Vagina (tissue), 2 donors: ENCODE measurements around the gene PRELID1. TPM values are rescaled to one million over a fixed set of nuclear protein-coding genes. Genes with fewer than 3 reads are reported as not detected.

ENCODE experiments used
- DNase-seq, 2 donors: peaks; one replicate each; pipeline ENCODE4 v3.0.0-alpha.2; 2017; ENCODE audit errors: extremely low spot score in 2 of 2
- H3K27ac ChIP-seq: fragments of 200-600 bp; sonication (generic); one replicate; pipeline ENCODE4 v1.5.1; 2019
- H3K27me3 ChIP-seq: fragments of 200-600 bp; sonication (generic); one replicate; pipeline ENCODE4 v1.5.1; 2019
- H3K36me3 ChIP-seq, 2 donors: fragments of 200-600 bp; sonication (generic); one replicate each; pipeline ENCODE4 v1.5.1; 2017 to 2019
- H3K4me1 ChIP-seq: fragments of 200-600 bp; sonication (generic); one replicate; pipeline ENCODE4 v1.5.1; 2019
- H3K4me3 ChIP-seq, 2 donors: fragments of 200-600 bp; sonication (generic); 1 replicate in 1 of 2; 2 replicates in 1 of 2; pipeline ENCODE4 v1.5.1; 2016 to 2019
- H3K9me3 ChIP-seq: fragments of 200-600 bp; sonication (generic); one replicate; pipeline ENCODE4 v1.5.1; 2019
- POLR2A ChIP-seq, 2 donors: fragments of 450-650 bp; IDR thresholded peaks; one replicate each; pipeline ENCODE4 v1.6.1; 2017; ENCODE audit warnings: antibody characterized with exemption in 2 of 2, mild to moderate bottlenecking in 2 of 2, moderate library complexity in 2 of 2
- POLR2AphosphoS5 ChIP-seq, 2 donors: sonication (generic); formaldehyde crosslinking; IDR thresholded peaks; one replicate each; pipeline ENCODE4 v1.9.0; 2017; ENCODE audit warnings: antibody characterized with exemption in 2 of 2, mild to moderate bottlenecking in 2 of 2, low read depth in 1 of 2; ENCODE audit not compliant: insufficient read depth in 1 of 2
- intact Hi-C: fragments of 100-400 bp; cut with DNase I; formaldehyde crosslinking; loops from one replicate; pipeline ENCODE4 v1.15.1; 2023
- total RNA-seq: library from RNA; depleted of rRNA; stranded (reverse); fragments of >200 nt; gene quantifications from one replicate; pipeline ENCODE4 v1.2.3, GENCODE V29; 2016
- TF ChIP-seq, protein P1 (sequence below), 3 experiments: fragments of 450-650 bp in 2 of 3; fragments of 200-600 bp in 1 of 3; sonication (generic) in 1 of 3; IDR thresholded peaks; one replicate each; pipeline ENCODE4 v1.5.1; 2017 to 2019; ENCODE audit warnings: antibody characterized with exemption in 3 of 3, mild to moderate bottlenecking in 2 of 3, moderate library complexity in 2 of 3

The PRELID1 gene
- total RNA-seq, 1 donor from 2014 or later = 93.3 TPM

DNA sequence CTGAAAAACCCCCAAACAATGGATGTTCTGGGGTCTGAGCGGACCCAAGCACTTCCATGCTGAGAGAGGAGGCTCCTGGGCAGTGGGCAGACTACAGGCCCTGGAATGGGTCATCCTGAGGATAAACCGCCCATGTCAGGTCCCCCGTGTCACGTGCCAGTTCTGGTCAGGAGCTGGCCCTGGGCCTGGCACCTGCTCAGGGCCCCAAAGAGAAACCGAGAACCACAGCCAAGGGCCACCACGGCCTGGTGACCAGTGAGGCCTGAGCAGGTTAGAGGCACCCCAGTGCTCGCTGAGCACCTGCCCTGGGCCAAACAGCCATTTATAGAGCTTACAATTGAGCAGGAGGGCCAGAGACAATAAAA, 32.1 kb downstream of the PRELID1 start:
- TF ChIP-seq, protein P1, sequence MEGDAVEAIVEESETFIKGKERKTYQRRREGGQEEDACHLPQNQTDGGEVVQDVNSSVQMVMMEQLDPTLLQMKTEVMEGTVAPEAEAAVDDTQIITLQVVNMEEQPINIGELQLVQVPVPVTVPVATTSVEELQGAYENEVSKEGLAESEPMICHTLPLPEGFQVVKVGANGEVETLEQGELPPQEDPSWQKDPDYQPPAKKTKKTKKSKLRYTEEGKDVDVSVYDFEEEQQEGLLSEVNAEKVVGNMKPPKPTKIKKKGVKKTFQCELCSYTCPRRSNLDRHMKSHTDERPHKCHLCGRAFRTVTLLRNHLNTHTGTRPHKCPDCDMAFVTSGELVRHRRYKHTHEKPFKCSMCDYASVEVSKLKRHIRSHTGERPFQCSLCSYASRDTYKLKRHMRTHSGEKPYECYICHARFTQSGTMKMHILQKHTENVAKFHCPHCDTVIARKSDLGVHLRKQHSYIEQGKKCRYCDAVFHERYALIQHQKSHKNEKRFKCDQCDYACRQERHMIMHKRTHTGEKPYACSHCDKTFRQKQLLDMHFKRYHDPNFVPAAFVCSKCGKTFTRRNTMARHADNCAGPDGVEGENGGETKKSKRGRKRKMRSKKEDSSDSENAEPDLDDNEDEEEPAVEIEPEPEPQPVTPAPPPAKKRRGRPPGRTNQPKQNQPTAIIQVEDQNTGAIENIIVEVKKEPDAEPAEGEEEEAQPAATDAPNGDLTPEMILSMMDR (IDR thresholded peaks at IDR 0.05) = no peak
- TF ChIP-seq POLR2A (IDR thresholded peaks at IDR 0.05) (no peak), POLR2AphosphoS5 (IDR thresholded peaks at IDR 0.05; ENCODE audit: insufficient read depth in 1 of 2, low read depth in 1 of 2) (no peak)
- intact Hi-C loops = no loop called here
- no peak overlapping the region for H3K4me3 ChIP-seq
- no peak overlapping the region for H3K27ac ChIP-seq
- peaks cover 6 to 70% of the 10 kb centered on the region in 2 donors for H3K36me3 ChIP-seq
- H3K4me1 ChIP-seq = peaks cover 8% of the 10 kb centered on the region
- H3K27me3 ChIP-seq = no peaks in the 10 kb centered on the region
- no peaks in the 10 kb centered on the region for H3K9me3 ChIP-seq
- DNase-seq = no peak

DNA sequence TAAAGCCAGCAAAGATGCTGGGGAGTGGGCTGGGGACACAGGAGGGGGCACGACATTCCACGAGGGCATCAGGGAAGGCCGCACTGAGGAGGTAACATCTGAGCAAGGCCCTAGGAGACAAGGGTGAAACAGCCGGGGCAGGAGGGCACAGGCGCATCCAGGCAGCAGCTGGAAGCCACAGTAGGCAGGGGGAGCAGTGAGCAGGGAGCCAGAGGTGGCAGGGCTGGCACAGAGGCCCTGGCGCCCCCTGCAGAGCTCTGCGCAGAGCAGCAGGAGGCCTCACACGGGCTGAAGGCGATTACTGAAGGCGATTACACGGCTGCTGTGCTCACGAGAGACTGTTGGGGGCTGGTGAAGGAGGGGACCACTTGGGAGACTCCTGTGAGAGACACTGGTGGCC, 32.5 kb downstream of the PRELID1 start:
- Histone ChIP-seq H3K4me1 (peaks cover 8% of the 10 kb centered on the region), H3K27ac (no peak overlapping the region), H3K4me3 (no peak overlapping the region), H3K27me3 (no peaks in the 10 kb centered on the region), H3K9me3 (no peaks in the 10 kb centered on the region), H3K36me3 (peaks cover 6 to 67% of the 10 kb centered on the region in 2 donors)
- intact Hi-C loops = no loop called here
- TF ChIP-seq POLR2AphosphoS5 (IDR thresholded peaks at IDR 0.05; ENCODE audit: insufficient read depth in 1 of 2, low read depth in 1 of 2) = no peak
- TF ChIP-seq POLR2A (IDR thresholded peaks at IDR 0.05) = no peak
- TF ChIP-seq, protein P1 (IDR thresholded peaks at IDR 0.05) = no peak
- DNase-seq = no peak

DNA sequence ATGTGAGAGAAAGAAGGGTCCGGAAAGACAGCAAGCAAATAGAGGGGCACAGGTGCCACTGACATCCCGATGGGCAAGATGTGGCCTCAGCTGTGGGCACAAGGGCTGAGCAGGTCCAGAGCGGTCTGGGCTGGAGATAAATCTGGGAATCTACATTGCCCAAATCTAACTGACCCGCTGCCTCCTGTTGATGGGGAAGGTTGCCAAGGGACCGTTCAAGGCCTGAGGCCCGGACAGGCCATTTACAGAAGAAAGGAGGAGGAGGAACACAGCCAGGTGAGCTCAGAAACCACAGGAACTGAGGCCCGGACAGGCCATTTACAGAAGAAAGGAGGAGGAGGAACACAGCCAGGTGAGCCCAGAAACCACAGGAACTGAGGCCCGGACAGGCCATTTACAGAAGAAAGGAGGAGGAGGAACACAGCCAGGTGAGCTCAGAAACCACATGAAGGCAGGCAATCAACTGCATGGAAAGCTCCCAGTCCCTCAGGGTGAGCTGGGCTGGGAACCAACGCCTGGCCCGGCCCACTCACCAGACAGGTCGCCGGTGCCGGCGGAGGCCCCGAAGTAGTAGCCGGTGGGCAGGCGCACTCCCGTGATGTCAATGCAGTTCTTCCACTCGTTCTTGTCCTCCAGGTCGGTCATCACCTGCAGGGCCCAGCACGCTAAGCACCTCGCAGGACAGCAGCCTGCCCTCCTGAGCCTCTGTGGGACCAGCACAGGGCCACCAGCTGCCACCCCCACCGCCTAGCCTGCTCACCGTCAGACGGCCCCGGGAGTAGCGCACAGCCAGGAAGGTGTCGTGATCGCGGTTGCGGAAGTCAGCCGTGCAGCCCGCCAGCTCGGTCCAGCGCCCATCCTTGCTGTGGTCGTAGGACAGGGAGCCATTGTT, 33.2 kb downstream of the PRELID1 start:
- H3K27ac ChIP-seq = no peak overlapping the region
- TF ChIP-seq, protein P1 (IDR thresholded peaks at IDR 0.05) = no peak
- TF ChIP-seq POLR2A (IDR thresholded peaks at IDR 0.05) = no peak
- no peak for TF ChIP-seq POLR2AphosphoS5 (IDR thresholded peaks at IDR 0.05; ENCODE audit: insufficient read depth in 1 of 2, low read depth in 1 of 2)
- no peak overlapping the region for H3K4me3 ChIP-seq
- H3K4me1 ChIP-seq = peaks cover 8% of the 10 kb centered on the region
- peaks cover 6 to 64% of the 10 kb centered on the region in 2 donors for H3K36me3 ChIP-seq
- intact Hi-C loops = no loop called here
- no peaks in the 10 kb centered on the region for H3K9me3 ChIP-seq
- DNase-seq = no peak
- H3K27me3 ChIP-seq = no peaks in the 10 kb centered on the region

DNA sequence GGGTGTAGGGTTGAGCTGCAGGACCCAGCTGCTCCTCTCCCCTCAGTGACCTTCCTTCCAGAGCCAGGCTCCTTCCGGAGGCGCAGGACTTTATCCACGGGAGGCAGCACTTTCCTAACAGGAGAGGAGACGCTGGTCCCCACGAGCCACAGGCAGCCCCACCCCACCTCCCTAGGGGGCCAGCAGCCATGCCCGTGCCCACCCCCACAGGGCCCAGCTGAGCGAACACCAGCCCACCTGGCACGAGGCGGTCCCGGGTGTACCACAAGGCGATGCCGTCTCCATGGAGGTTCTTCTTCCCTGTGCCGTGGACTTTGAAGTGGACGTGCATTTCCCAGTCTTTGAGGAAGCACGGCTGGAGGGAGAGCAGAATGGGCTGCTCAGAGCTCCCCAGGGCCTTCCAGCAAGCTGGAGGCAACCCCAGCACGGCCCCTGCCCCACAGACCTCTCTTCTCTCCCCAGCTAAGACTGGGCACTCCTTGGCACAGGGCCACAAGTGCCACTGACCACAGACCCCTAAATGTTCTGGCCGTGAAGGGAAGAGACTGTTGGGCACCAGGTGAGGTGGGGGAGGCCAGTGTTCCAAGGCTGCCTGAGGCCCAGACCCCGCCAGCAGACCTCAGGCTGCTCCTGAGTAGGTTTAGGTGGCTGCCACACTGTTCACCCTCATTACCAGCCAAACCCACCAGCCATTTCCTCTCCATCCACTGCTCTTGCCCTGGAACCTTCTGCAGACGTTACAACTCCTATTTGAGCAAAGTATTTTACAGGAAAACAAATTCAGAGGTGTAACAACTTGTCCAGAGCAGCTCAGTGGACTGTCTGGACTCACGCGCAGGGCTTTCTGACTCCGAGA, 34.9 kb downstream of the PRELID1 start:
- no peaks in the 10 kb centered on the region for H3K9me3 ChIP-seq
- H3K27me3 ChIP-seq = no peaks in the 10 kb centered on the region
- no peak for TF ChIP-seq POLR2A (IDR thresholded peaks at IDR 0.05)
- TF ChIP-seq, protein P1 (IDR thresholded peaks at IDR 0.05) = no peak
- no peak for TF ChIP-seq POLR2AphosphoS5 (IDR thresholded peaks at IDR 0.05; ENCODE audit: insufficient read depth in 1 of 2, low read depth in 1 of 2)
- intact Hi-C loops = no loop called here
- H3K27ac ChIP-seq = no peak overlapping the region
- H3K36me3 ChIP-seq = peaks cover 6 to 55% of the 10 kb centered on the region in 2 donors
- no peak overlapping the region for H3K4me3 ChIP-seq
- H3K4me1 ChIP-seq = peaks cover 8% of the 10 kb centered on the region
- no peak for DNase-seq
